Measurements from ENCODE around the gene FEN1.

Gene FEN1

DNA sequence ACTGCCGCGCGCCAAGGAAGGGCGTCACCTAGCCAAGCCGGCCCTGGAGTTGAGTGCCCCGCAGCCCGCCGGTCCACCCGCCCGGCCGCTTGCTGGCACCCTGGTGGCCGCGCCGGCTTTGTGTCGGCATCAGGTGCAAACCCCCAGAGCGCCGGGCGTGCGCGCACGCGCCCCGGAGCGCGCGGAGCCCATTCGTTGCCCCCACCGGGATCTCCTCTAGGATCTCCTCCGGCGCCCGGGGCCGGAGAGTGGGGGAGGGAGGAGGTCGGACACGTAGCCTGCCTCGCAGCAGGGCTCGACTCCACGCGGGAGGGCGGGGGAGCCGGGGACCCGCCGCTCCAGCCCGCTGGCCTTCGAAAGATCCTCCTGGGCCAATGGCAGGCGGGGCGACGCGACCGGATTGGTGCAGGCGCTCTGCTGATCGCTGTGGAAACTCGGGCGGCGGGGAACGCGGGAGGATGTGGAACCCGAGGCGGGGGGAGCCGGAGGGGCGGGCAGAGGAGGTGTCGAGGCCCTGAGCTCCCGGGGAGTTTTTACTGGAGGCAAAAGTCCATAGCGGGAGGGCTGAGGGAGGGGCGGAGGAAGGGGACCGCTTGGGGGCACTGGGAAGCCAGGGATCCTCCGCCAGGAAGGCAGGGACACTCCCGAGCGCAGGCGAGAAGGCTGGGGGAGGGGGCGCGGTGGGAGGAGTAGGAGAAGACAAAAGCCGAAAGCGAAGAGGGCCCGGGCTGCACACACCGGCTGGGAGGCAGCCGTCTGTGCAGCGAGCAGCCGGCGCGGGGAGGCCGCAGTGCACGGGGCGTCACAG lies 35.1 kb downstream of the FEN1 start, which contains the start of gene FADS2:
FADS2 (plus strand) TSS at position 730 of the 808 bp plus-strand sequence. CDS start 91 bp downstream, outside the sequence.
- FAIRE-seq, result no peak

GRCh38 chr11:61828379-61828628 lies 35.6 kb downstream of the FEN1 start:
- FAIRE-seq, result no peak

DNA sequence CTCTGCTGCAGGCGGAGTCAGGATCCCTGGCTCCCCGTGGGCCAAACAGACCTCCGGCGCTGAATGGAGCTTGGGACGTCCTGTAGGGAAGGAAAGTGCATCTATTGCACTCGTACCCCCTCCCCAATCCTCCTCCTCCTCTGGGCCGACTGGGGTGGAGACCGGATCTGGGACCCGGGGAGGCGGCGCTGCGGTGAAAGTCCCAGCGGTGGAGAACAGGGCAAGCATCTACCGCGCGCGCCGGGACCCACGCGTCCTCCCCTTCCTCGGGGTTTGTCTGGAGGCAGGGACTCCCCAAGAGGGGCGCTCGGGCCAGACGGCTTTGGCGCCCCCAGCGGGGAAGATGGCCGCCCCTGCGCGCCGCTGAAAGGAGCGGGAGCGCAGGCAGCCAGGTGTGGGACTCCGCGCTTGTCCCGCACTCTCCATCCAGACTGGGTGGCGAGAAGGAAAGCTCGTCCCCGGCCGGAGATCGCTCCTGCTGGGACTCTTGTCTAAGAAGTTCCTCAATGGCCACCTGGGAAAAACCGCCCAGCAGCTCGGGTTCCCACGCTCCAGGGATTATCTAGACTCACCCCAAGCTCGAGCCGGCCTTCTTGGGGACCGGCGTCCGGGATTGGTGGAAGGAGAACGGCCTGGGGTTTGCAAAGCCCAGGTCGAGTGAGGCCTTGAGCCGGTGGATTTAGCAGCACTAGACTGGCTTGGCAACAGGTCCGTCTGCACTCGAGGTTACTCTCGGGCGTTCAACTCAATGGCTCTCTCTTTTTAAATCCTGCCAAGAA lies 36.1 kb downstream of the FEN1 start:
- FAIRE-seq, result no peak

DNA sequence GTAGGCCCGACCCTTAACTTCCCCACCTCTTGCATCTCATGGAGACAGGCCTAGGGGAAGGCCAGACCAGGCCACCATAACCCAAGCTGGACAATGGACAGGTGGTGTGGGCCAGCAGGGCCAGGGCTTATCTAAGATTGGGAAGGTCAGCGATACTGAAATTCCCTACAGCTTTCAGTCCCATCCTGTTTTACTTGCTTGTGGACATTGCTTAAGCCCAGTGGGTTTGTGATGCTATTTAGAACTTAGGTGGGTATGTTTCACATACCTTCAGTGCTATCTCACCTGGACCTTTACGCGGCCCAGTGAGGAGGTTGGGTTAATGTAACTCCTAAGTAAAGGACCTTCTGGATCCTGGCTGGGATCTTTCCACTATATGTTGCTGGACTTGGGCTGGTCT lies 37.1 kb downstream of the FEN1 start:
- no peak for FAIRE-seq

- no peak for FAIRE-seq
Observed at GRCh38 chr11:61830237-61831105, 37.8 kb downstream of the FEN1 start.

DNA sequence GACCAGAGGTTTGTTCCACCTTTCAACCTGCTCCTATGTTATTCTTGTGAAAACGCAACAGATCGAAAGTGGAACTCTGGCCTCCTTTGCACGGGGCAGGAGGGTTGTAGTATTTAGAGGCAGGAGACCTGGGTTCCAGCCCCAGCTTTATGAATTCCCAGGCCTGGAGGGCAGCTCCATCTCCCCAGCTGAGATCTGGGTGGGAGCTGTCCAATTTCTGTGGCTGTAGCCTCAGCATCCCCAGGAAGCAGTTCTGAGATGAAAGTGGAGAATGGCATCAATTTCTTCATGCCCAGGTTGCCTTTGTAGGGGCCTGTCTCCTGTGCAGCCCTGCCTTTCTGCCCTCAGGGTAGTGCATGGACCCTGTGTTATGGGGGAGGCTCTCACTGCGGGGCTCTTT lies 39.5 kb downstream of the FEN1 start:
- FAIRE-seq, result no peak

- FAIRE-seq, result no peak
Observed at GRCh38 chr11:61832754-61833153, 40.0 kb downstream of the FEN1 start.

DNA sequence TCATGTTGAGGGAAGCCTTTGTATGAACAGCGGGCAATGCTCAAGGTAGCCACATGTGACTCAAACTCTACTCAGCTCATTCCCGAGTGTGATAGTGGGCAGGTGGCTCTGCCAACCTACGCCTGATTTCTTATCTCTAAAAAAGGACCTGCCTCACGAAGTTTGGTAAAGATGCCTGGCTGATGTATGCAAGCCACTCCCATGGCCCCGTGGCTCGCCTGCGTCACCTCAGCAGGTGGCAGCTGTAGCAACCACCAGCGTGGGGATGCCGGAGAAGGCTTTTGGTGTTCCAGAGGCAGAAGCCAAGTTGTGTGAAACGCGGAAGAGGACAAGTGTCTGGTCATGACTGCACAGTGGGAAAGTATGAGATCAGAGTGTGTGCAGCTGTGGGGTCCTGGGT lies 40.8 kb downstream of the FEN1 start:
- FAIRE-seq, result no peak

DNA sequence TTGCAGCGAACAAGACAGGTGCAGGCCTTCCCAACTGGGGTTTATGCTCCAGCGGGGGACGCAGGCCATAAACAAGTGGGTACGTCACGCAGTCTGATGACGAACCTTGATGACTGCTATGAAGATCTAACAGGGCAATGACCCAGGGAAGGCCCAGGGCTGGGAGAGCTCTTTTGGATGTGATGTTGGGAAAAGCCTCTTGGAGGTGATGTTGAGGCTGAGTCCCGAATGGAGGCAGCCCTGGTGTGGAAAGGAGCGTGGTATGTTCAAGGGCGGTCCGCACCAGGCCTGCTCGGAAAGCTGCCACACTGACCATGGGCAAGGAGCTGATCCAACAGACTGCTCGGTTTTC lies 41.2 kb downstream of the FEN1 start:
- no peak for FAIRE-seq

- no peak for FAIRE-seq
Observed at GRCh38 chr11:61834278-61835048, 41.8 kb downstream of the FEN1 start.

GRCh38 chr11:61836193-61836592 lies 43.5 kb downstream of the FEN1 start:
- no peak for FAIRE-seq

DNA sequence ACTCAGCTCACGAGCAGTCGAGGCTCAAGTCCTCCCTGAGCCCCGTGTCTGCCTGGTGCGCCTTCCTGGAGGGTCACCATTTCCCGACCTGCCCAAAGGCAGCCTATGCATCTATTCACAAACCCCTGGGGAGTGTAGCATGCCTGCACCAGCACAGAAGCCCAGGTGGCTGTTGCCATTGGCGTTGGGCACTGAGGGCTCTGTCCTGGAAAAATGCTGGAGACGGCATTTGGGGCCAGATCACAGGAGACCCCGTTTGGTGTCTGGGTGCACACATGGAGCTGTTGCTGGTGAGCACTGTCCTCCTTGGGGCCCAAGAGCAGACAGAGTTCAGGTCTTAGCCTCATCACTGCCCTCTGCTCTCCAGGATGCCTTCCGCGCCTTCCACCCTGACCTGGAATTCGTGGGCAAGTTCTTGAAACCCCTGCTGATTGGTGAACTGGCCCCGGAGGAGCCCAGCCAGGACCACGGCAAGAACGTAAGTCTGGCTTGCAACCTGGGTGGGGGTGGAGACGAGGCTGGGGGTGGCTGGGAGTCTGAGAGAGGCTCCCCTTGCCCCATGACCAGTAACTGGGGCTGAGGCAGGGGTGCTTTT lies 44.8 kb downstream of the FEN1 start:
- no peak for FAIRE-seq

- no peak for FAIRE-seq
Observed at GRCh38 chr11:61838501-61838900, 45.8 kb downstream of the FEN1 start.

DNA sequence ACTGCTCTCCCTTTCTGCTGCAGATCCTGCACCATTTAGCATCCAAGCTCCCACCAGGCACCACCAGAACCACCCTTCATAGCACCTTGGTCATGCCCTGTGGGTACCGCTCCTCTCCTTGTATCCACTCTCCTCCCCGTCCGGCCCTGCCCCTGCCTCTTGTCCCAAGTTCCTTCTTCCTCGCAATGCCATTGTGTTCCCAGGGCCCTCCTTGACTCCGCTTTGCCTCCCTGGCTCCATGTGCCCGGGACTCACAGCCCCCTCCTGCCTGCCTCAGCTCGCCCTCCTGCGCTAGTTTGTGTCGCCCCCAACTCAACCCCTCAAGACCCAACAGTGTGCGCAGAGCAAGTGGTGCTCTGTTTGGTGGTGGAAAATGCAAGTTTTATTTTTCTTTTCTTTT lies 46.2 kb downstream of the FEN1 start:
- FAIRE-seq, result no peak

DNA sequence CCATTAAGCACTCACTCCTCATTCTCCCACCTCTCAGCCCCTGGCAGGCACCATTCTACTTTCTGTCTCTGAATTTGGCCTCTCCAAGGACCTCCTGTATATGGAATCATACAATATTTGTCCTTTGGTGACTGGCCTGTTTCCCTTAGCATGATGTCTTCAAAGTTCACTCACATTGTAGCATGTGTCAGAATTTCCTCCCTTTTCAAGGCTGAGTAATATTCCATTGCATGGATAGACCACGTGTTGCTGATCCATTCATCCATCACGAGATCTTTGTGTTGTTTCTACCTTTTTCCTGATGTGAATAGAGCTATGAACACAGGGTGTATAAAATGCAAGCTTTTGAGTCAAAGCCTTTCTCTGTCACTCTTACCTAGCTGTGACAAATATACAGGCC lies 47.0 kb downstream of the FEN1 start:
- no peak for FAIRE-seq

GRCh38 chr11:61840371-61840770 lies 47.7 kb downstream of the FEN1 start:
- FAIRE-seq, result no peak

DNA sequence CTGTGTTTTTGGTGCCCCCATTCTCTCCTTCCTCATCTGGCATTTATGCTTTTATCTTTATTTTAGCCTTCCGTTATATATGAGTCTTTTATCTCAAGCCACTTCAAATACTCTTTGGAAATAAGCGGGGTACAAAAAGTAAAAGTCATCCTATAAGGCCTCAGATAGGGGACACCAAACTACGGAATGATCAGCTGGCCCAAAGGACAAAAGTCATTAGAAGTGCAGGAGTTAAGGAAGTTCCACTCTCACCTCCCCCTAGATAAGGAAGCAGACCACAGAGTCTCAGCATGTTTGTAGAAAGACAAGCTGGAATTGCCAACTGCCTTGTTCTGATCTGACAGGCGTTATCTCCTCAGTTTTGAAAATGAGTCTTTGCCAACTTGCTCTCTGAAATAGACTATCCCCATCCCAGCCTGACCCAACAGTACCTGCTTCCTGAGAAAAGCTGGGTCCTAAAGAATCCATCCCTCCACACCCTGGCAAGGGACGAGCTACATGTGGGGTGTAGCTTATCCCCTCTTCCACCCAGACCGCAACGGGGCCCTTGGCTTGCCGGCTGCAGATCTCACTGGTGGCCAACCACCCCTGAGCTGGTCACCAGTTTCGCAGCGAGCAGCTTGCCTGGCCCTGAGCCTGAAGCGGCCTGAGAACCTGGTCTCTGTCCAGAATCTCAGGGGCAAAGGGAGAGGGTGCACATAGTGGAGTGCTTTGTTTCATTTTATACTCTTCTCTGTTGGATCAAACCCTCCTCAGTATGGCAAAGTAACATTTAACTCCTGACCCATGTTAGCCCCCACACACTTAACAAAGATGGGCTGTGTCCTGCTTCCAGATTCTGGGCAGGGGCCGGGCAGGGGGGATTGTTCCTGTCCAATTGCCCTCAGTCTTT lies 49.2 kb downstream of the FEN1 start:
- no peak for FAIRE-seq

DNA sequence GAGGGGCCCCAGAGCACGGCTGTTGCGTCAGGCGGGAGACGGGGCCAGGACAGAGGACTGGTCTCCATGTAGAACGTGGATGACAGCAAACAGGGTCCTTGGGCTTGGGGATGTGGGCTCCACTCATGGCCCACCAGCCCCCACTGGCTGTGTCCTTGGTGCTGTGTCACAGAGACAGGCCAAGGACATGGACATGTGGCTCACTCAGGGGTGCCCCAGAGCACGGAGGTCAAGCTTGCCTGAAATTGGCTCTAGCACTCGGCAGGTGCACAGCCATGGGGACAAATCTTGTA lies 49.8 kb downstream of the FEN1 start:
- no peak for FAIRE-seq

- FAIRE-seq, result no peak
Observed at GRCh38 chr11:61844909-61845565, 52.3 kb downstream of the FEN1 start.

DNA sequence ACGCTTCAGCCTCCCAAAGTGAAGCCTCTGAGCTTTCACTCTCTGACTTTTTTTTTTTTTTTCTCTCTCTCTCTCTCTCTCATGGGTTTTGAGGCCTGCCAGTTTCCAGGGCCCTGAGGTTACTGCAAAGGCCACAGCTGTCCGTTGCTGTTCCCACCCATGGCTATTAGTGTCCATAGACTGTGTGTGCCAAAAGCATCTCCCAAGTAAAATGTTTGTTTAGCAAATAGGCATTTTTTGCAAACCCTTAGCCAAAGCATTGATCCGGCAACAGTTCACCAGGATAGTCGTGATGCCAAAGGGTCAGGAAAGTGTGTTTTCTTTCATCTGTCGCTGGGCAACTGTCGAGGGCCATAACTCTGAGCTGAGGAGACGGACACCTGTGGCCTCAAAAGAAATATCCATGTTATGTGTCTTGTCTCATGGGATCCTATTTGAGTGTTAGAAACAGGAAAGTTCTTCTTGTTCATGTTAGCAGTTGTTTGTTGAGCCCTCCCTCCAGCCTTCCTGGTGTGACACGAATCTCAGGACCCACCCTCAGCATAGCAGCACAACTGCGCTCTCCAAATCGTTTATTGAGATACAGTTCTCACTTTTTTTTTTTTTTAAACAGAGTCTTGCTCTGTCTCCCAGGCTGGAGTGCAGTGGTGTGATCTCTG lies 53.8 kb downstream of the FEN1 start:
- FAIRE-seq, result no peak

All from A204.1 (cell line).